HG03442 (cell line): ENCODE measurements around the gene FPR1.
"Not testable (repeated sequence)": the region's sequence is repeated elsewhere in the genome, so short reads cannot be mapped to it uniquely, and the experiment has no call there.

Experiments
- ATAC-seq: cut with Tn5 transposase; IDR thresholded peaks from one replicate; pipeline ENCODE4 v1.9.1; 2021; ENCODE audit warnings: mild to moderate bottlenecking, moderate library complexity; ENCODE audit not compliant: unreplicated experiment

The FPR1 gene

DNA sequence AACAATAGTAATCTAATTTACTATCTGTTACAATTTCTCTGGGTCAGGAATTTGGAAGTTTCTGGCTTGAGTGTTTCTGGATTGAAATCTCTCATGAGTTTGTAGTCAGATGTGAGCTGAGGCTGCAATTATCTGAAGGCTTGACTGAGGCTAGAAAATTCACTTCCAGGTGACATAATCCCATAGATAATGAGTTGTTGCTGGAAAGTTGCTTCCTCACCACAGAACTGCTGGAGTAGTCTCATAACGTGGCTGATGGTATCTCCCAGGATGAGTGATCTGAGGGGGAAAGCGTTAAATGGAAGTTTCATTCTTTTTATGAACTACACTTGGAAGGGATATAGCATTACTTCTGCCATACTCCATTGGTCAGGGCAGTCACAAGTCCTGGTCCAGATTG lies 28.0 kb upstream of the FPR1 start:
- no peak for ATAC-seq

DNA sequence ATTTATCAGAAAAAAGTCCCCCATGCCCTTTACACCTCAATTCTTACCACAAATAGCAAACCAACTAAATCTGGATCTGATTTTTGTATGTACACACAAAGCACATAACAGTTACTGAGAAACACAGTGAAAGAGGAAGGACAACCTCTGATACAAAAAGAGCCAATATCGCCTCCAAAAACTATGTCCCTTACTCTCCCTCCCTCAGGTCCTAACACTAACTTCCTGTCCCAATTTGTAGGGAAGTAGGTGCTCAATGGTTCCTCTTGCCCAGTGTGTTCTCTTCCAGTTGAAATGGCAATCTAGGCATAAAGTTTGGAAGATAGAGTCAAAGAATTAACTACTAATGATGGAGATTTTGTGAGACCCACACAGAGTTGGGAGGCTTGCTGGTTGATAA lies 27.5 kb upstream of the FPR1 start:
- no peak for ATAC-seq

DNA sequence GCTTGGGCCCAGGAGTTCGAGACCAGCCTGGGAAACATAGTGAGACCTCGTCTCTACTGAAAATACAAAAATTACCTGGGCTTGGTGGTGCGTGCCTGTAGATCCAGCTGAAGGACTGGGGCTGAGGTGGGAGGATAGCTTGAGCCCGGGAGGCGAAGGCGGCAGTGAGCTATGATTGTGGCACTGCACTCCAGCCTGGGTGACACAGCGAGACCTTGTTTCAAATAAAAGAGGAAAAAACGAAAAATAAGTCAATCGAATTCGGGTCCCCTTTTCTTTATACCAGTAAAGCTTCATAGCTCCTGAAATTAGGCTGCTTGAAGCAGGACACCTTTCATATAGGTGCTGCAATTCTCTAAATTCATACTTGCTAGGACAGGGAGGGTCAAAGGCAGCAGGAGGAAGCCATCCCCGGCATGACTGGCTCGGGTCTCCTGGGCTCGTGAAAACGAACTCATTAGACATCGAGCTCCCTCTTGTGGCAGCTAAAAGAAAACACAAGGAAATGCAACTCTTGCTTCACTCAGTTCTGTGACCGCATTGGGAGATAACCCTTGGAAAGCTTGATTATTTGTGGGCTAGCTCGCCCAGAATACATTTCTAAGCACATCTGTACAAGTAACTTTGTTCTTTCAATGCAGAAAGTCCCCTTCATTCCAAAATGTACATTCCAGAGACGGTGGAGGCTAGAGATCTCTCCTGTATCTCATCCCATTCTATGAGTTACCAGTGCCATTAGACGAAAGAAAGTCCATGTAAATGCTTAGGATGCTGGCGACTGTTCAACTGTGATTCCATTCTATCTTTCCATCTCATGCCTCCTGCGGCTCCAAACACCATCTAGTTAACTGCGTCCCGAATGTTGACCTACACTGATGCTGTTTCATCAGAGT lies 26.1 kb upstream of the FPR1 start:
- ATAC-seq, result no peak

DNA sequence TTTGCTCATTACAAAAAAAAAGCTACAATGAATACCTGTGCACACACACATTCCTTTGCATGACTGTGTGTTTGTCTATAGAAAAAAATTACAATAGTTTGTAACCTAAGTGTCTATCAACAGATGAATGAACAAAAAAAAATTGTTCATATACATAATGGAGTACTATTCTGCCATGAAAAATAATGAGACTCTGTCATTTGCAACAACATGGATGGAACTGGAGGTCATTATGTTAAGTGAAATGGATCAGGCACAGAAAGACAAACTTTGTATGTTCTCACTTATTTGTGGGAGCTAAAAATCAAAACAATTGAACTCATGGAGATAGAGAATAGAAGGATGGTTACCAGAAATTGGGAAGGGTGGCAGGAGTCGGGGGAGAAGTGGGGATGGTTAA lies 24.9 kb upstream of the FPR1 start:
- ATAC-seq, result not testable (repeated sequence)

DNA sequence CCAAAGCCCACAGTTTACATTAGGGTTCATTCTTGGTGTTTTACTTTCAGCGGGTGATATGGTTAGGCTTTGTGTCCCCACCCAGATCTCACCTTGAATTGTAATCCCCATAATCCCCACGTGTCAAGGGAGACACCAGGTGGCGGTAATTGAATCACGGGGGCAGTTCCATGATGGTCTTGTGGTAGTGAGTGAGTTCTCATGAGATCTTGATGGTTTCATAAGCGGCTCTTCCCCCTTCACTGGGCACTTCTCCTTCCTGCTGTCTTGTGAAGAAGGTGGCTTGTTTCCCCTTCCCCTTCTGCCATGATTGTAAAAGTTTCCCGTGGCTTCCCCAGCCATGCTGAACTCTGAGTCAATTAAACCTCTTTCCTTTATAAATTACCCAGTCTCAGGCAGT lies 21.3 kb upstream of the FPR1 start:
- ATAC-seq, result no peak

DNA sequence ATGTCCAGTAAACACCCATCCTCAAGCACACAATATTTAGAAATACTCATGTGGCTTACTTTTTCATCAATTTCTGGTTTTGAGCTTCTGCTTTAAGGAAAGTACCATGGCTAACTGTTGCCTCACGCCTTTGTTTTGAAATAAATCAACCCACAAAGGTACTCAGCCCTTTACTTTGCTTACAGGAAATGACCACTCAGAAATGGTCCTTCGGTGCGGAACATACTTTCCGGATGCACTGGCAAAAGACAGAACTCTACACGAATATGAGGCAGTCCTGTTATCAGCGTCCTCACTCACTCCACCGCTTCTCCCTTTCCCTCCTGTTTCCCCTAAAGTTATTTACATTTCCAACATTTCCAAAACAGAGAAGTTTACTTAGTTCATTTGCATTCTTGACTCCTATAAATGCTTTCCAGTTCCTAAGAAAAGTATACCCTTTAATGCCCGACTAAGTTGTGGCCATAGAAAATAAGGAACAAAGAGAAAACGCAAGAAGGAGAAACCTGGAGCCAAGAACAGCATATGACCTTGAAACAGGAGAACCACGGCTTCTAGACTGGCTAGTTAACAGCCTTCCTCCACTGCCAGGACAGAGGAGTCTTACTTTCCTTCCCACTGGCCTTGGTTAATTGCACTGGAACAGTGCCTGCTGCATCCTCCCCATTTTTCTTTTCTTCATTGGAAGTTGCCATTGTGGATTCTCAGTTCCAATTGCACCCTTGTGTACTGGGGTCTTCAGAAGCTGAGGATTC lies 19.9 kb upstream of the FPR1 start:
- no peak for ATAC-seq

DNA sequence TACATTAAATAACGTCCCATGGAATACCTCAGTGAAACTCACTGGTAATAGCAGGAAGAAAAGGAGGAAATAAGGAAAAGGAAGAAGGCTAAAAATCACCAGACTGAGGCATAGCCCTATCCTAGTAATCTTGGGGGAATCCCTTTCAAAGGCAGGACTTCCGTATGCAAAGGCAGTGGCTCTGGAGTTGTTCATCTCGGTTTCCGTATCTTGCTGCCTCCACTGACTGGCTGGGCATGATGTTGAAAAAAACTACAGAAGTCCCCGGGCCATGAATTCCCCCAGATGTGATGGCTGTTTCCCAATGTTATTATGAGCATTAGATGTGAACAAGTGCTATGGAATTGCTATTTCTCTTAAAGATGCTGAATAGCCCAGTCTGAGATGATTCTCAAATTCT lies 14.8 kb upstream of the FPR1 start:
- ATAC-seq, result no peak

DNA sequence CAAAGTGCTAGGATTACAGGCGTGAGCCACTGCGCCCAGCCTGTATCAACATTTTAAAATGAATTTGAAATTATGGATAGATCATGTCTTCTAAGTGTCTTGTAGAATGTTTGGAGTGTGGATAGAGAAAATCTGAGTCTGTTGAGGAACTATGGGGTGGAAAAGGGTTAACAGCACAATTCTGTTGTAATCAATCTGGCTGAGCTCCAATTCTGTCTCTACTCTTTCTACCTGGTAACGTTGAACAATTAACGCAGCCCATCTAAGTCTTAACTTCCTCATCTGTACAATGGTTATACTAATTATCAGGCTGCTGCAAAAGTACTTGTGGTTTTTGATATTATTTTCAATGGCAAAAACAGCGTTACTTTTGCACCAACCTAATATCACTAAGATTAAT lies 13.4 kb upstream of the FPR1 start:
- no peak for ATAC-seq

DNA sequence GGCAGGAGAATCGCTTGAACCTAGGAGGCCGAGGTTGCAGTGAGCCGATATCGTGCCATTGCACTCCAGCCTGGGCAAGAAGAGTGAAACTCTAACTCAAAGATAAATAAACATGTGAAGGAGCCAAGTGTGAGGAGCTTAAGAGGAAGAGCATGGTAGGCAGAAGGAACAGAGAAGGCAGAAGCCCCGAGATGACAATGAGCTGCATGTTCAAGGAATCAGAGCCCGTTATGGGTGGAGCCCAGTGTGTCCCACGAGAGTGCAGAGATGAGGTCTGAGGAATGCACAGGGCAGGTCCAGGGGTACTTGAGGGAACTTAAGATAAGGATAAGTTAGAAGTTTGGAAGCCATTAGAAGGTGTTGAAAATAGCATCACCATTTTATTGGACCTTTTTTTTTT lies 10.0 kb upstream of the FPR1 start:
- ATAC-seq, result no peak

DNA sequence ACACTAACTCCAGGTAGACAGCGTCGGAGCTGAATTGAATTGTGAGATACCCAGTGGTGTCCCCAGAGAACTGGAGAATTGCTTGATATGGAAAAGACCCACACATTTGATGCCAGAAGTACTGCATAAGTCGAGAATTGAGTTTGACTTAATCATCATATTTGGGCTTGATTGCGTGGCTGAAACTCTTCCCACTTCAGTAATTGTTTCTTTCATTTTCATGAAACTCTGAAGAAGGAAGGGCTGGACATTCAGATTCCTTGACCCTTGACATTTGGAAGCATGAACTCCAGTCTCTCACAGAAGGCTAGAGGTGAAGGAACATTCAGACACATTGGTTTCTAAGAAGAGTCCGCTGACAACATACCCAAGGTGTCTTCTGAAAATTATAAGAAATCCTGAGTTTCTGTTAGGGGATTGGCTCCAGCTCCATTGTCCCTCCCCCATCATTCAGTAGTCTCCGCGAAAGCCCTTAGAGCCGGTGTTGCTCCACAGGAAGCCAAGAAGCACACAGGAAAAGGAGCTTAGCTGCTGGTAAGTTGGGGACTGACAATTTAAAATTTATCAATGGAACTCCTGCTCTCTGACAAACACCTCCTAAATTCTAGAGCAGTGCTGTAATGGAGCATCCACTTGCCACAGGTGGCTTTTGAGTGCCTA lies 9.1 kb upstream of the FPR1 start, which contains the start of gene FPR2:
Gene FPR2 (plus strand): TSS at position 484 of the 660 bp plus-strand sequence. CDS start 7,479 bp downstream, outside the sequence.
- ATAC-seq, result no peak

DNA sequence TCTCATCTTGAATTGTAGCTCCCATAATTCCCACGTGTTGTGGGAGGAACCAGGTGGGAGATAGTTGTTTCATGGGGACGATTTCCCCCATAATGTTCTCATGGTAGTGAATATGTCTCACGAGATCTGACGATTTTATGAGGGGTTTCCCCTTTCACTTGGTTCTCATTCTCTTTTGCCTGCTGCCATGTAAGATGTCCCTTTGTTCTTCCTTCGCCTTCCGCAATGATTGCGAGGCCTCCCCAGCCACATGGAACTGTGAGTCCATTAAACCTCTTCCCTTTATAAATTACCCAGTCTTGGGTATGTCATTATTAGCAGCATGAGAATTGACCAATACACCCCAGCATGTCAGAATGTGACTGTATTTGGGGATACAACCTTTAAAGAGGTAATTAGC lies 3.9 kb upstream of the FPR1 start:
- no peak for ATAC-seq

DNA sequence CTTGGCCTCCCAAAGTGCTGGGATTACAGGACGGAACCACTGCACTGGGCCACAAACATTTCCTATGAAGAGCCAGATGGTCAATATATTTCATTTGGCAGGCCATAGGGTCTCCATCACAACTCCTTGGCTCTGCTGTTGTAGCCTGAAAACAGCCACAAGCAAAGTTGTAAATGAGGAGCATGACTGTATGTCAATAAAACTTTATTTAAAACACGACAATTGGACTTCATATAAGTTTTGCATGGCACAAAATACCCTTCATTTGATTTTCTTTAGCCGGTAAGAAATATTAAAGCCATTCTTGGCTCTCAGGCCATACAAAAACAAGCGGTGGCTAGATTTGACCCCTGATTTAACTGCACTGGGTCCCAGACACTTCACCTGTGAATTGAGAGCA lies 3.1 kb upstream of the FPR1 start:
- no peak for ATAC-seq

DNA sequence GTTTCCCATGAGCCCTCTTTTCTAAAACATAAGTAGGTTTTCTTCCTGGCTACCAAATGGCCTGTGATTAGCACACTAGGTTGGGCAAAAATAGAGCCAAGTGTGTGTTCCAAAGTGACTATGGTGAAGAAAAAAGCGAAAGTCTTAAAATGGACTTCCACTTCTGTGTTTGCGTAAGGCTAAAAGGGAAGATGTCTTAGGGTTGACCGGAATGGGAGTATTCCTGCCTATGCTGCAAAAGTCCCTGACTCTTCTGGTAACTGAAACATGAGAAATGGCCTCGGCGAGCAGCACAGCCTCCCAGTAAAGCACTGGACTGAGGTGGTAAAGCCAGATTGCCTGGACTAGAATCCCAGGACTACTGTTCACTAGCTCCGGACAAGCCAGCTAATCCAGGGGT lies 2.4 kb upstream of the FPR1 start:
- ATAC-seq, result no peak

DNA sequence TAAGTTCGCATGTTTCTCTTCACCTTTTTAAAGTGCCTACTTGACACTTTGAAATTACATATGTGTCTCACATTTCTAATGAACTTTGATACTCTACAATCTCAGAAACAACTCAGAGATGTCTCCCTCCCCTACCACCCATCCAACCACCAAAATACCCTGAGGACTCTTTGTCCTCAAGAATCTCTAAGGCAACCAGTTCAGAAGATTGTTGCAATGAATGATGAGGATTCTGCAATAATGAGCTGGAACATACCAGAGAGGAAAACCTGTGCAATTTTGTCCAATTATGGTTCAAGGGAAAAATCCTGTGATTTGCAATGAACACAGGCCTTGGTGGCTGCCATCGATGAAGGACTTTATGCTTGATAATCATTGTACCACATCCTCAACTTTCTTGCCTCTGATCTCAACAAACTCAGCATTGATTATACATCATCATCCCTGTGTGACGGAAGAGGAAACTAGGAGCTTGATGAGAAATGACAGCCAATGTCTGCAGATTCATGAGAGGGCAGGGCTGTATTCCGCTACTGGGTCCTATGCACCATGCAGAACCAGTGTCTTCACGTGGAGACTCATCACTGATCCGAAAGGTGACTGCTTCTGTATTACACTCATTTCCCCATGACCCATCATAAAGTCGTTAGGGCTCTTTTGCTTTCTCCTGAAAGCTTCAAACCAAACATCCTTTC lies 1.1 kb downstream of the FPR1 start:
- ATAC-seq, result no peak

DNA sequence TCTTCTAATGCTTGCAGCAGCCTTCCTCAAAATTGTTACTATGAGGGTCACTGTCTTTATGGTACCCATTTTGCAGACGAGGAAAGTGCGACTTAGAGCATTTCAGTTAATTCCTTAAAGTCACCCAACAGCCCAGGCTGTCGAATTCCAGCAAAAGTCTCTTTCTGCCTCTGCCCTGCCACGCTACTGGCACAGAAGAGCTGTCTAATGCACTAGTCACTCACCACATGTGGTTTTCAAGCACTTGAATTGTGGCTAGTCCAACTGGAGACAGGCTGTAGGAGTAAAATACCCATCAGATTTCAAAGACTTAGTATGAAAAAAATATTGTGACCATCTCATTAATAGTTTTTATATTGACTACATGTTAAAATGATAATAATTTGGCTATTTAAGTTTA lies 1.7 kb downstream of the FPR1 start:
- ATAC-seq, result no peak

DNA sequence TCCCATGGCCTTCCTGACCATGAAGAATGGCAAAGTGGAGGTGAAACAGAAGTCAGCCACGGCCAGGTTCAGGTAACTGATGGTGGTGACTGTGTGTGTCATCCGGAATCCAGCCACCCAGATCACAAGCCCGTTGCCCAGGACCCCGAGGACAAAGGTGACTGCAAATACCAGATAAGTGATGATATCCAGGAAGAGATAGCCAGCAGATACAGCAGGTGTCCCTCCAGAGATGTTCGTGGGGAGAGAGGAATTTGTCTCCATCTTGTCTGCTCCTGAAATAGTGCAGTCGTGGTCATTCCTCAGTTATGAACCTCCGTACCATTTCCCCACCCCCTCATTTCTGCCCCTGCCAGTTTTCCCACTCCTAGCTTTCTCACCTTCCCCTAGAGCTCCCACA lies 4.9 kb downstream of the FPR1 start:
- ATAC-seq, result no peak

DNA sequence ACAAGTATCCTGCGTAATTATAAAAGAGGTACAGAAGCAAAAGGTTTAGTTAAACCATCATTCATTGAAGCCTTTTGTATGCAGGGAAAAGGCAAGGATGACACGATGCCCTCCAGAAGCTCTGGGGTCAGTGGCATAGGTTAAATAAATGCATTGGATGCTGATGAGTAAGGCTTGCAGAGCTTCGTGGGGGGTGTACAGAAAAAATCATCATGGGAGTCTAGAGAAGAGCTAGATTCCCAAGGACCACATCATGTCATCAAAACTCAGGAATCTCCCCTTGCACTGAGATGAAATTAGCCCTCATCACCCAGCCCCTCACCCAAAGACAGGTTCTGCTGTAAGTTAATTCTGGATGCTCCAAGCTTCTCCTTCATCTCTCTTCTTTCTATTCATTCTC lies 8.3 kb downstream of the FPR1 start:
- no peak for ATAC-seq

DNA sequence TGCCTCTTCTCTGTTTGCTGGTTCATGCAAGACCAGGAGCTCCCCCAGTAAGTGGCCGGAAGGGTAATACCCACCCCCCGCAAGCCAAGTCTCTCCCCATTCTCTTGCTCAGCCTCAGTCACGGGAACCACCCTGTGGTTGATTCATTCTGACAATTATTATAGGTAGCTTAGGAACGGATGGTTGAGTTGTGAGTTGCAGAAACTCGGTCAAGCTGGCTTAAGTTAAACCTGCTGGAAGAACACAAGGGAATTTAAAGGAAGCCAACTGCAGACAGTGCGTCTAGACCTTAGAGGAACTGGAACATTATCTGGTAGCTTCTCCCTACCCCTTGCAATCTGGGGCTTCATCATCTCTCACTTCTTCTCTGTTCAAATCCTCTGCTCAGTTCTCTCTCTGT lies 8.9 kb downstream of the FPR1 start:
- ATAC-seq, result no peak

DNA sequence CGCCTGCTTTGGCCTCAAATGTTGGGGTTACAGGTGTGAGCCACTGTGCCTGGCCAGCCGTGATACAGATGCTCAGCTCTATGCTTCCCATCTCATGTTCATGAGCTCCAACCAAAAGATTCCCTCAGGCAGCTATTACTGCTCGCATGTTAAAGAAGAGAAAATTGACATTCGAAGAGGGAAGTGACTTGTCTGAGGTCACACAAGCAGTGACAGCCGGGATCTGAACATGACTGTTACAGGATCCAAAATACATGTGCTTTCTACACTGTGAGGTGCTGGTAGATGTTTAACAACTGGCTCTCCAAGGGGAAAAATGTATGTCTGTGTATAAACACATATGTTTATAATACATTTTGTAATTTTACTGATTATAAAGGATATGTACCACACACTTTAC lies 11.3 kb downstream of the FPR1 start:
- ATAC-seq, result no peak

DNA sequence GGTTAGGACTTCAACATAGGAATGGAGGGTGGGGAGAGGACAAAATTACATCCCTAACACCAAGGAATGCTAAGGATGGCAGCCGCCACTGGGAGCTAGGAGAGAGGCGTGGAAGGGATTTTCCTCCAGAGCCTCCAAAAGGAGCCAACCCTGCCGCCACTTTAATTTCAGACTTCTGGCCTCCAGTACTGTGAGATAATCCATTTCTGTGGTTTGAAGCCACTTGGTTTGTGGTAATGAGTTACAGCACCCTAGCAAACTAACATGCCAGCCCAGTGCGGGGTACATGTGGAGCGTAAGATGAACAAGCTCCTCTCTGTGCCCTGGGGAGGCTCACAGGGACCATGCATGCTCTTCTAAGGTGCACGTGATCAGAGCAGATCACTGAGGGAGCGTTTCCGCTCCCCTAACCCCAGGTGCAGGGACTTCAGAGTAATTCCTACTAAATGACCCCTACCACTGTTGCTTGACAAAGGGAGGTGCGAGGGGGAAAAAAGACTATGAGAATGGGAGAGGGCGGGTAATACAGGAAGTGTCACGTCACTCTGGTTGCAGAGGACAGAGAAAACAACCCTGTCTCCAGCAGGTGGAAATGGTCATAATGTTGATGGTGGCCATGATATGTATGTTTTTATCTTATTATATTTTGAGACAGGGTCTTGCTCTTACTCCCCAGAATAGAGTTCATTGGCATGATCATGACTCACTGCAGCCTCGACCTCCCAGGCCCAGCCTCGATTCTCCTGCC lies 12.0 kb downstream of the FPR1 start:
- no peak for ATAC-seq
